Measurements from ENCODE around the gene DNAH10.
"Not testable (repeated sequence)": the region's sequence is repeated elsewhere in the genome, so short reads cannot be mapped to it uniquely, and the experiment has no call there.

DNAH10 gene

GRCh38 chr12:123747309-123747708 is 14.8 kb upstream of the DNAH10 start:
- no peak for DNase-seq

DNA sequence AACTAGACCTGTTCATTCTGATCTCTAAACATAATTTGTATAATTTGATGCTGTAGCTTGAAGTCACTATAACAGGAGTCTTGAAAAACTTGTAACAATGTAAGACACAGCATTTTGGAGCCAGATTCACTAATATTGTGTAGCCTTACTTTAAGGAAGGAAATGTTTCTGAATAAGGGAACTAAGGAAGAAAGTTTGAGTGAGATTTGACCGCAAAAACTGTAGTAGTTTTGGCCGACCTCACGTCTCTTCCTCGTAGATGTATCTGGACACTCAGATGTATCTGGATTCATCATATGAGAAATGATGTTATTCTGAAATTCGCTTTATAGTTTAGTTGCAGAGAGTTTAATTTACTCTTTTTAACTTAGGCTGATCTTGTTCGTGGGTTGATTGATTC is 13.9 kb upstream of the DNAH10 start:
- DNase-seq = no peak

DNA sequence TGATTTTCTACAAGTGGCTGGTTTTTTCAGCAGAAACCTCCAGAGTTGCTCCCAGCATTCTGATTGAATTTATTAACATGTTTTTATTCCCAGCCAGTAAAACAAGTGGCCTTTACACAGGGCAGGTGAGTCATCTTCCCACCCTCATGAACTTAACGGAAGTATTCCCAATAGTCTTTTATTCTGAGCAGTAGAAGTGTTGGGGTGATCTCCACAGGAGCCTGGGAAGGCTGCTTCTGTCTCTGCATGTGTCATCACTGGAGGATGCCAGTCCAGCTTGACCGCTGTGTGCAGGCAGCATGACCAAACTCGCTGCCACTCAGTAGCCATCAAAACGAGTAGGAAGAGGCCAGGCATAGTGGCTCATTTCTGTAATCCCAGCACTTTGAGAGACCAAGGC is 13.4 kb upstream of the DNAH10 start:
- no peak for DNase-seq

- DNase-seq = no peak
Observed at GRCh38 chr12:123749355-123749754, 12.7 kb upstream of the DNAH10 start.

GRCh38 chr12:123750159-123750656 is 11.9 kb upstream of the DNAH10 start:
- no peak for DNase-seq

GRCh38 chr12:123752046-123752445 is 10.1 kb upstream of the DNAH10 start:
- DNase-seq = no peak

DNA sequence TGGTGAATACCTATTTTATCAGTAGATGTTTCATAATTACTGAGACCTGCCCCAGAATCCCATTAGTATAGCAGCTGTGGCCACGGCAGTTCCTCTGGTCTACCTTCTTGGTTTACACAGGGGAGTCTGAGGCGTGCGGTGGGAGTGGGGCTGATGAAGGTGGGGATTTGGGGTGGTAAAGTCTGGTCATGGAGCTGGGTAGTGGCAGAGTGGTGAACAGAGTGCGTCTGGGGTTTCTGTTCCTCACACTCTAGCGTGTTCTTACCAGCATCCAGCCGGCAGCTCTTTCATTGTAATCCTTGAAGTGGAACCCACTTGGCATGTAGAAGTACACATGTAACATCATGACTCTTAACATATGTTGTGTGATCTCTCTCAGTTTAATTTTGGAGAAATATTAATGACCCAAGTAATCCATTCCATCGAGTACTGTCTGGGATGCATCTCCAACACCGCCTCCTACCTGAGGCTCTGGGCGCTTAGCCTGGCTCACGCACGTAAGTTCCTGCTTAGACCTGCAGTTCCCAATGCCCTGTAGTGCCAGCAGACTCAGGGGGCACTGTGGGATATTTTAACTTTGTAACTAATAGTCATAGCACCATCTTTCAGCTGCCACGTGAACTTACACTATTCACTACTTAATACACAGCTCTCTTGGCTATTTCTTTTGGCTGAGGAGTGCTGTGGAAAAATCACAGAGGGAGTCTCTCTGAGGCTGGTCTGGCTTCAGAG is 7.9 kb upstream of the DNAH10 start:
- DNase-seq = no peak

- DNase-seq = no peak
Observed at GRCh38 chr12:123757561-123757960, 4.5 kb upstream of the DNAH10 start.

DNA sequence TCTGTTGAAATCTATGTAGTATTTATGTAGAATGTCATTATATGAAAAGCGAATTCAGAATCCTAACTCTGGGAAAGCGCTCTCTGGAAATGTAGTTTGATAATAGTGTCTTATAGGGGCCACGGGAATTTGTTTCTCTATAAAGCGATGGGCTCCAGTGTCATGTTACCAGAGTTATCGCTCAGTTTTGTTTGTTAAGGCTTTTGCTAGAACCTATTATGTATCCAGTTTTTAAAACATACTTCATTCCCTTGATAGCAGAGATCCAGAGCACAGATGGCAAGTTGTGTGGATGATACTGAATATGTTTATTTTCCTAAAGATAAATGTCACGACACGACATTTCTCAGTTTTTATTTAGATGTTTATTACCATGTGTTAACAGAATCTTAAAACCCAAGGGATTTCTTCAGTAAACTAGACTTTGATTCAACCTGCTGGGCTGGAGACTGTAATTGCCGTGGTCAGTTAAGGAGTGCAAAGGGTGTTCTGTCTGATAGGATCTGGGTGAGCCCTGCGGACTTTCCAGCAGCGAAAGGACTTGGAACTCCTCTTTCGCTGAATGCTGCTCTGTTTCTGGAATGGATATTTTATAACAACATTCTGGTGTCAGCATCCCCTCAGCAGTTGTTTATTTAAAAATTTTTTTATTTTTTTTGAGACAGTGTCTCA is 1.7 kb upstream of the DNAH10 start:
- no peak for DNase-seq

DNA sequence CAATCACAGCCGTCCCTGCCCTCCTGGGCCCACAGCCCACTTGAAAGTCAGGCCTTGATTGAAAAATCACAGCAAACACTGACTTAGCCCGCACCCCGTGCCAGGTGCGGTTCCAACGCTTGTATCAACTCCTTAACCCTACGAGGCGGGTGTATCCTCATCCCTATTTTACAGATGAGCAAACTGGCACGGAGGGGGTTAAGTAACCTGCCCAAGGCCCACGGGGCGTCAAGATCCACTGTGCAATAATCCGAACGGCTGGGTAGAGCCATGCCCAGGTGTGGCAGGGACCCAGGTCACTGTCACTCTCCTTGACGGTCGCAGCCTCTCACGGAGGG is 583 bp downstream of the DNAH10 start:
- DNase-seq = no peak

GRCh38 chr12:123763093-123763492 is 992 bp downstream of the DNAH10 start:
- no peak for DNase-seq

GRCh38 chr12:123764109-123764508 is 2.0 kb downstream of the DNAH10 start:
- DNase-seq = no peak

GRCh38 chr12:123765504-123766035 is 3.5 kb downstream of the DNAH10 start:
- DNase-seq = no peak

GRCh38 chr12:123767613-123768012 is 5.5 kb downstream of the DNAH10 start:
- DNase-seq = no peak

GRCh38 chr12:123771261-123771660 is 9.2 kb downstream of the DNAH10 start:
- no peak for DNase-seq

GRCh38 chr12:123772074-123772473 is 10.0 kb downstream of the DNAH10 start:
- no peak for DNase-seq

DNA sequence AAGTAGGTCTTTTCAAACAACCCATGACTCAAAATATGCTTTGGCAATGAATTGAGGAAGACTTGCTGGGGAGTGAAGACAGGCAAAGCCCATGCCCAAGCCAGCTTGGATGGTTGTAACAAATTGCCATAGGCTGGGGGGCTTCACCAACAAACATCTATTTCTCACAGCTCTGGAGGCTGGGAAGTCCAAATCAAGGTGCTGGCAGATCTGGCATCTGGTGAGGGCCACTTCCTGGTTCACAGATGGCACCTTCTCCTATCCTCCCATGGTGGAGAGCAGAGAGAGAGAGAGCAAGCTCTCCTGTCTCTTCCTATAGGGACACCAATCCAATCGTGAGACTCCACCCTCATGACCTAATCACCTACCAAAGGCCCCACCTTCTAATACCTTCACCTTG is 11.3 kb downstream of the DNAH10 start:
- no peak for DNase-seq

GRCh38 chr12:123779551-123779950 is 17.4 kb downstream of the DNAH10 start:
- no peak for DNase-seq

DNA sequence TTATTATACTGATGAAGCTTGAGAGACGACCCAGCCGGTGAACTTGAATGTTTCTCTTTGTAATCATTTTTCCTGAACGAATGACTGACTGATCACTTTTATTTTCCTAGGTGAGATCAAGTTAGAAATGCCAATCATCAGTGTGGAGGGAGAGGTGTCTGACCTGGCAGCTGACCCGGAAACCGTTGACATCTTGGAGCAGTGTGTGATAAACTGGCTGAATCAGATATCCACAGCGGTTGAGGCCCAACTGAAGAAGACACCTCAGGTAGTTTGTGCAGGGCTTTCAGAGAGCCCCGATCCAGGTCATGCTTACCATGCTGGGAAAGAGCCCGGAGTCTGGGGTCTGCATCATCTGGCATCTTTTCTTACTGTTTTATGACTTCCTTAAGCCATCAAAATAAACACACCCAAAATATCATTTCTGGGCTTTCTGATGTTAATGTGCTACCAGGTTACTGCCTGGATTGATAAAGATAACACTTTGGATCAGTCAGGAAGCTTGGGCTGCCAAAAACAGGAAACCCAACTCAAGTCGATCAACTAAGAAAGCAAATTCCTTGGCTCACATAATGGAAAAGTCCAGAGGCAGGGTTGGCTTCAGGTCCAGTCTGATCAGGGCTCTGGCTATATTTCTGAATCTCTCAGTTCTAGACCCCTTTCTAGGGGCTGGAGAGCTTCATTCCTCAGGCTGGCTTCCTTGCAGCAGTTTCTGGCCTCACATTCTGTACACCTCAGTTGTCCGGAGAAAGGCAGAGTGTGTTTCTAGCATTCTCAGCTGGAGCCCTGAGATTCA is 21.1 kb downstream of the DNAH10 start:
- DNase-seq = no peak

DNA sequence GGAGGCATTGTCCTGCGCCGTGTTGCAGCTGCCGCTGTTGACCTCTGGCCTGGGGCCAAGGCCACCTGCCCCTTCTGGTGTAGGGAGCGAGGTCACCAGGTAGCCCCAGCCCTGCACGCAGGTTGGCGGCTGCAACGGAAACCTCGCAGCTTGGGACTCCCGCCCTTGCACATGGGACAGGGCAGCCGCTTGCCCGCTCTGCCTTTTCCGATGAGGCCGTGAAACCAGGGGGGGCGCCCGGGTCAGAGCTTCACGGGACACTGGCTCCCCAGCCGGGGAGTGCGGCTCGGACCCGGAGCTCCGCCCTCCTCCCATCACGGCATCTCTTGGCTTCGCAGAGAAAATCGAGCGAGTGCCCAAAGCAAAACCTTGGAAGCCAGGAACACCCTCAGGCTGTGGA is 25.4 kb downstream of the DNAH10 start:
- no peak for DNase-seq

- DNase-seq = no peak
Observed at GRCh38 chr12:123788541-123788940, 26.4 kb downstream of the DNAH10 start.

DNA sequence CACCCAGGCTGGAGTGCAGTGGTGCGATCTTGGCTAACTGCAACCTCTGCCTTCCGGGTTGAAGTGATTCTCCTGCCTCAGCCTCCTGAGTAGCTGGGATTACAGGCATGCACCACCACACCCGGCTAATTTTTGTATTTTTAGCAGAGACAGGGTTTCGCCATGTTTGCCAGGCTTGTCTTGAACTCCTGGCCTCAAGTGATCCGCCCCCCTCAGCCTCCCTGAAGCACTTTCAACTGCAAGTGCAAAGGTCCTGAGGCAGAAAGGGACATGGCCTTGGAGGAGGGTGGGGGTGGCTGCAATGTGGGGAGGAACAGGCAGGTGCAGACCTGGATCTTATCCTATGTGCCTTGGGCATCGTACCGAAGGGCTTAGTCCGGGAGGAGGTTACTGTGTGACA is 27.3 kb downstream of the DNAH10 start:
- DNase-seq = not testable (repeated sequence)

- no peak for DNase-seq
Observed at GRCh38 chr12:123790905-123791467, 28.9 kb downstream of the DNAH10 start.

Data from activated naive CD4-positive, alpha-beta T cell treated with anti-CD3 and anti-CD28 coated beads, Interleukin-2, amount 50 U/mL, for 16 hours (primary cell).